SK-N-SH (cell line): Measurements from ENCODE around the gene CRACR2A. TPM values are rescaled to one million over a fixed set of nuclear protein-coding genes. Genes with fewer than 3 reads are reported as not detected.

ENCODE experiments used
- CTCF ChIA-PET: fragments of 300-600, 350-600 bp; formaldehyde crosslinking; extraction: SDS; loops from one replicate; lab custom pipeline; 2021; lab: Yijun Ruan, JAX
- POLR2A ChIA-PET: fragments of 350-600 bp; sonication (Branson Sonifier 250); formaldehyde crosslinking; extraction: SDS; loops from one replicate; lab custom pipeline; 2020; ENCODE audit warnings: antibody characterized with exemption, inconsistent platforms; lab: Yijun Ruan, JAX
- DNase-seq: peaks from one replicate; pipeline ENCODE4 v3.0.0; 2012
- H2AFZ ChIP-seq: fragments of 200-600 bp; sonication (generic); 2 replicates; pipeline ENCODE4 v1.8.1; 2016; ENCODE audit warnings: antibody characterized with exemption, mild to moderate bottlenecking, low read depth
- H3F3A ChIP-seq: fragments of 200-600 bp; sonication (generic); replicated peaks from 2 replicates; pipeline ENCODE3; 2016; ENCODE audit warnings: antibody characterized with exemption, mild to moderate bottlenecking; ENCODE audit not compliant: insufficient read depth
- H3K27ac ChIP-seq, 2 experiments: fragments of 200-500 bp in 1 of 2; fragments of 200-600 bp in 1 of 2; sonication (Bioruptor generic) in 1 of 2; sonication (generic), shearing (Covaris generic) in 1 of 2; 2 replicates each; pipeline versions ENCODE4 v1.5.1 to v1.6.1; 2014 to 2016; ENCODE audit warnings: low read depth in 2 of 2, inconsistent platforms in 1 of 2, low read length in 1 of 2, mild to moderate bottlenecking in 1 of 2, mixed read lengths in 1 of 2
- H3K27me3 ChIP-seq: fragments of 200-600 bp; sonication (generic), shearing (Covaris generic); 2 replicates; pipeline ENCODE4 v1.6.1; 2016; ENCODE audit warnings: mixed run types; ENCODE audit not compliant: insufficient read depth
- H3K36me3 ChIP-seq, 2 experiments: fragments of 200-500 bp in 1 of 2; fragments of 200-600 bp in 1 of 2; sonication (Bioruptor generic) in 1 of 2; sonication (generic) in 1 of 2; replicated peaks in 1 of 2; 2 replicates each; pipeline versions ENCODE3 to v1.5.1; 2014 to 2016; ENCODE audit warnings: low read length in 1 of 2, mild to moderate bottlenecking in 1 of 2; ENCODE audit not compliant: insufficient read depth in 2 of 2, control insufficient read depth in 1 of 2
- H3K4me1 ChIP-seq, 2 experiments: fragments of 200-500 bp in 1 of 2; fragments of 200-600 bp in 1 of 2; sonication (Bioruptor generic) in 1 of 2; sonication (generic), shearing (Covaris generic) in 1 of 2; 2 replicates each; pipeline versions ENCODE4 v1.5.1 to v1.6.1; 2014 to 2016; ENCODE audit warnings: low read depth in 1 of 2, low read length in 1 of 2, mixed run types in 1 of 2; ENCODE audit not compliant: insufficient read depth in 2 of 2, control insufficient read depth in 1 of 2
- H3K4me2 ChIP-seq: fragments of 200-600 bp; sonication (generic), shearing (Covaris generic); 2 replicates; pipeline ENCODE4 v1.6.1; 2017; ENCODE audit warnings: mixed run types
- H3K4me3 ChIP-seq, 2 experiments: fragments of 200-500 bp in 1 of 2; fragments of 200-600 bp in 1 of 2; sonication (Bioruptor generic) in 1 of 2; sonication (generic), shearing (Covaris generic) in 1 of 2; 2 replicates each; pipeline versions ENCODE4 v1.5.1 to v1.8.1; 2014 to 2016; ENCODE audit warnings: low read depth in 2 of 2, inconsistent platforms in 1 of 2, low read length in 1 of 2, mild to moderate bottlenecking in 1 of 2, mixed read lengths in 1 of 2, moderate library complexity in 1 of 2
- H3K79me2 ChIP-seq: fragments of 200-600 bp; sonication (generic); 2 replicates; pipeline ENCODE4 v1.8.1; 2017; ENCODE audit warnings: mild to moderate bottlenecking; ENCODE audit not compliant: insufficient read depth
- H3K9ac ChIP-seq: fragments of 200-600 bp; sonication (generic); 2 replicates; pipeline ENCODE4 v1.6.1; 2017; ENCODE audit warnings: mixed run types
- H3K9me2 ChIP-seq: fragments of 200-600 bp; sonication (generic); 2 replicates; pipeline ENCODE4 v1.6.1; 2017; ENCODE audit warnings: mixed run types
- H3K9me3 ChIP-seq: fragments of 200-600 bp; sonication (generic); 2 replicates; pipeline ENCODE4 v1.6.1; 2017; ENCODE audit warnings: mixed run types, mild to moderate bottlenecking, moderate library complexity
- H4K20me1 ChIP-seq: fragments of 200-600 bp; sonication (generic); 2 replicates; pipeline ENCODE4 v1.6.1; 2017; ENCODE audit warnings: mild to moderate bottlenecking, mixed run types; ENCODE audit not compliant: insufficient read depth
- CHD2 ChIP-seq: fragments of 150-350 bp; IDR thresholded peaks from 2 replicates; pipeline ENCODE4 v1.6.1; 2018; ENCODE audit warnings: low read length; ENCODE audit not compliant: partially characterized antibody
- CTCF ChIP-seq: fragments of 200-600 bp; sonication (generic); IDR thresholded peaks from 2 replicates; pipeline ENCODE4 v1.6.1; 2017; ENCODE audit warnings: antibody characterized with exemption, mild to moderate bottlenecking, moderate library complexity
- ELF1 ChIP-seq: IDR thresholded peaks from 2 replicates; pipeline ENCODE4 v1.4.0; 2012
- EP300 ChIP-seq, 2 experiments: IDR thresholded peaks; 2 replicates each; pipeline versions ENCODE4 v1.4.0 to v1.6.1; 2012; ENCODE audit warnings: borderline replicate concordance in 1 of 2, low read depth in 1 of 2, low read length in 1 of 2
- FOXJ3 ChIP-seq: sonication (generic); formaldehyde crosslinking; IDR thresholded peaks from 2 replicates; pipeline ENCODE4 v1.5.1; 2020; ENCODE audit warnings: mild to moderate bottlenecking, missing genetic modification reagents
- FOXM1 ChIP-seq: IDR thresholded peaks from 2 replicates; pipeline ENCODE4 v1.4.0; 2012; ENCODE audit warnings: low read depth, mild to moderate bottlenecking
- GABPA ChIP-seq: IDR thresholded peaks from 2 replicates; pipeline ENCODE4 v1.4.0; 2012; ENCODE audit warnings: low read depth, mild to moderate bottlenecking
- IRF3 ChIP-seq: fragments of 150-350 bp; IDR thresholded peaks from 2 replicates; pipeline ENCODE4 v1.6.1; 2016; ENCODE audit warnings: mild to moderate bottlenecking, low read depth, low read length
- RAD21 ChIP-seq: IDR thresholded peaks from 2 replicates; pipeline ENCODE4 v1.6.1; 2012; ENCODE audit warnings: mild to moderate bottlenecking, low read length
- SIN3A ChIP-seq: IDR thresholded peaks from 2 replicates; pipeline ENCODE4 v1.6.1; 2012; ENCODE audit warnings: low read depth, mild to moderate bottlenecking, low read length, moderate library complexity, borderline replicate concordance
- TAF1 ChIP-seq: IDR thresholded peaks from 2 replicates; pipeline ENCODE4 v1.6.1; 2012; ENCODE audit warnings: low read depth, mild to moderate bottlenecking, low read length, moderate library complexity, borderline replicate concordance
- TEAD4 ChIP-seq: IDR thresholded peaks from 2 replicates; pipeline ENCODE4 v1.4.0; 2012; ENCODE audit warnings: mild to moderate bottlenecking, borderline replicate concordance; ENCODE audit not compliant: insufficient read depth
- USF1 ChIP-seq: IDR thresholded peaks from 2 replicates; pipeline ENCODE4 v1.4.0; 2012; ENCODE audit warnings: low read depth, borderline replicate concordance
- YY1 ChIP-seq: IDR thresholded peaks from 2 replicates; pipeline ENCODE4 v1.4.0; 2012; ENCODE audit warnings: low read depth, mild to moderate bottlenecking
- WGBS: methylation state at CpG from one replicate; pipeline ENCODE4 v1.1.6; 2017; ENCODE audit warnings: low lambda C conversion rate; 5-methylcytosine and 5-hydroxymethylcytosine counted together
- polyA plus RNA-seq, 3 experiments: library from polyadenylated mRNA; depleted of rRNA; stranded (reverse); fragments of >200 nt; gene quantifications; 2 replicates each; pipeline ENCODE4 v1.2.3, GENCODE V29; 2012

The CRACR2A gene
- polyA plus RNA-seq, 1 of the 3 experiments (the other 2 are of a cell fraction): 0.12 TPM

- peaks cover 0 to 6% of the 10 kb centered on the region in 2 experiments; a peak in 1 of 4 replicates for H3K4me1 ChIP-seq
- no peak for DNase-seq
- 77% methylated on average over 4 of the region's 4 CpGs for WGBS
- ChIA-PET CTCF (interaction anchor here (3.7 to 5.4 kb wide), 2 partner anchors 371 to 372 kb away, joined by 23 to 55 read pairs; no protein-coding TSS in a partner anchor), POLR2A (no interaction called here)
- no peaks in the 10 kb centered on the region for H3K36me3 ChIP-seq
- TF ChIP-seq FOXM1: no peak
- no peak for TF ChIP-seq TEAD4
- no peak for TF ChIP-seq TAF1
- no peak for TF ChIP-seq SIN3A
- TF ChIP-seq CTCF: no peak
- TF ChIP-seq CHD2: no peak
- no peak for TF ChIP-seq ELF1
- no peak for TF ChIP-seq YY1
- TF ChIP-seq FOXJ3 (CRISPR knock-in tag): no peak
- TF ChIP-seq IRF3: no peak
- no peak for TF ChIP-seq EP300 (IDR thresholded peaks at IDR 0.05; ENCODE audit: borderline replicate concordance in 1 of 2, low read depth in 1 of 2, low read length in 1 of 2)
- TF ChIP-seq RAD21: no peak
- no peak for TF ChIP-seq GABPA
- no peak for TF ChIP-seq USF1
- H3K9me2 ChIP-seq: no peaks in the 10 kb centered on the region
- H3K9ac ChIP-seq: no peak overlapping the region
- no peak overlapping the region for H3K4me3 ChIP-seq
- no peak overlapping the region for H2AFZ ChIP-seq
- H3K27me3 ChIP-seq: no peaks in the 10 kb centered on the region
- H3K9me3 ChIP-seq: no peaks in the 10 kb centered on the region
- no peaks in the 10 kb centered on the region for H3K79me2 ChIP-seq
- H3K4me2 ChIP-seq: no peak overlapping the region
- no peaks in the 10 kb centered on the region for H4K20me1 ChIP-seq
- H3K27ac ChIP-seq: no peak overlapping the region
- H3F3A ChIP-seq: no peaks in the 10 kb centered on the region
Measured at GRCh38 chr12:3671330-3672112, 81.4 kb downstream of the CRACR2A start.
